Caco-2 (cell line): ENCODE data around the gene SDS. TPM values are rescaled to one million over a fixed set of nuclear protein-coding genes. Genes with fewer than 3 reads are reported as not detected.

Experiments
- BruUV-seq: library from RNA; stranded (reverse); fragments of 400-500 nt; replicated peaks from 2 replicates; lab custom pipeline; 2021; lab: Mats Ljungman, UMichigan
- CTCF ChIA-PET: fragments of 300-600 bp; sonication (Branson Sonifier 250); formaldehyde crosslinking; loops from one replicate; lab custom pipeline; 2022; ENCODE audit warnings: antibody characterized with exemption; lab: Charles Lee
- POLR2A ChIA-PET: fragments of 300-600 bp; sonication (Branson Sonifier 250); formaldehyde crosslinking; loops from one replicate; lab custom pipeline; 2022; ENCODE audit warnings: antibody characterized with exemption; lab: Charles Lee
- DNase-seq, 2 experiments: peaks; one replicate each; pipeline versions ENCODE4 v3.0.0 to v3.0.0-alpha.2; 2020 to 2022
- H3K27me3 ChIP-seq: replicated peaks from 2 replicates; pipeline ENCODE4 v1.6.0; 2011; ENCODE audit warnings: low read length; ENCODE audit not compliant: control insufficient read depth, insufficient read depth
- H3K36me3 ChIP-seq: 2 replicates; pipeline ENCODE4 v1.5.1; 2011; ENCODE audit warnings: low read length; ENCODE audit not compliant: control insufficient read depth, insufficient read depth
- H3K4me1 ChIP-seq: fragments of 250-450 bp; sonication (Bioruptor Pico); 2 replicates; pipeline ENCODE4 v1.5.1; 2020; ENCODE audit warnings: mild to moderate bottlenecking
- H3K4me3 ChIP-seq: 2 replicates; pipeline ENCODE4 v1.5.1; 2011; ENCODE audit warnings: low read depth, mild to moderate bottlenecking, control low read depth, low read length
- H3K9me3 ChIP-seq: fragments of 250-450 bp; sonication (Bioruptor Pico); 2 replicates; pipeline ENCODE4 v1.5.1; 2020; ENCODE audit warnings: mild to moderate bottlenecking, moderate library complexity
- H3K27ac Mint-ChIP-seq: one replicate; pipeline ENCODE4 v1.8.0; 2022; ENCODE audit warnings: mixed read lengths; ENCODE audit not compliant: unreplicated experiment
- H3K27me3 Mint-ChIP-seq: one replicate; pipeline ENCODE4 v1.8.0; 2022; ENCODE audit warnings: mixed read lengths; ENCODE audit not compliant: insufficient read depth, unreplicated experiment
- H3K36me3 Mint-ChIP-seq: one replicate; pipeline ENCODE4 v1.8.0; 2022; ENCODE audit warnings: mild to moderate bottlenecking, mixed read lengths; ENCODE audit not compliant: insufficient read depth, unreplicated experiment
- H3K4me1 Mint-ChIP-seq: one replicate; pipeline ENCODE4 v1.8.0; 2022; ENCODE audit warnings: low read depth, mixed read lengths; ENCODE audit not compliant: unreplicated experiment
- H3K4me3 Mint-ChIP-seq: one replicate; pipeline ENCODE4 v1.8.0; 2022; ENCODE audit warnings: mild to moderate bottlenecking, moderate library complexity, mixed read lengths; ENCODE audit not compliant: unreplicated experiment
- H3K9me3 Mint-ChIP-seq: one replicate; pipeline ENCODE4 v1.8.0; 2022; ENCODE audit warnings: mixed read lengths; ENCODE audit not compliant: unreplicated experiment
- intact Hi-C: fragments of 100-400 bp; cut with micrococcal nuclease; formaldehyde crosslinking; loops from one replicate; pipeline ENCODE4 v1.10.0; 2022; ENCODE audit not compliant: unreplicated experiment
- total RNA-seq: library from RNA; stranded (reverse); gene quantifications from 2 replicates; pipeline ENCODE4 v1.2.3, GENCODE V29; 2022
- TF ChIP-seq, protein P1 (sequence below), 2 experiments: fragments of 200-600 bp in 1 of 2; IDR thresholded peaks; 1 replicate in 1 of 2; 2 replicates in 1 of 2; pipeline versions ENCODE4 v1.5.1 to v1.8.0; 2011 to 2022; ENCODE audit warnings: antibody characterized with exemption in 1 of 2, control low read depth in 1 of 2, inconsistent platforms in 1 of 2, low read depth in 1 of 2, low read length in 1 of 2, mild to moderate bottlenecking in 1 of 2, moderate library complexity in 1 of 2; ENCODE audit not compliant: insufficient read depth in 1 of 2, severe bottlenecking in 1 of 2, unreplicated experiment in 1 of 2

SDS gene
- total RNA-seq, 1 experiment from 2014 or later, result not detected

DNA sequence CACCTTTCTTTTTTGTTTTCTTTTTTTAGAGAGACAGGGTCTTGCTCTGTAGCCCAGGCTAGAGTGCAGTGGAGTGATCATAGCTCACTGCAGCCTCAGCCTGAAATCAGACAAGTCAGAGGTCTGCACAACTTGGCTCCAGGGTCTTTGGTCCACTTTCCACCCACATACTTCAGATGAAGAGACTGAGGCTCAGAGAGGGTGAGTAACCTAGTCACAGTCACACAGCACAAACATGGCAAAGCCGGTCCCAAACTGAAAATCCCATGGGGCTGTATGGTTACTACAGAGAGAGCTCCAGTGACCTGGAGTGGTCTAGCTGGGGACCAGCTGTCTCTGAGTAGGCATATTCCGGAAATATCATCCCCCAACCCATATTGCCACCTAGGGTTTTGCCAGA, 48.8 kb upstream of the SDS start:
- no peaks in the 10 kb centered on the region for H3K9me3 ChIP-seq
- peaks cover 8% of the 10 kb centered on the region for H3K27me3 Mint-ChIP-seq
- intact Hi-C loops, result no loop called here
- H3K4me3 Mint-ChIP-seq, result no peak overlapping the region
- no peaks in the 10 kb centered on the region for H3K4me1 Mint-ChIP-seq
- H3K4me1 ChIP-seq, result no peaks in the 10 kb centered on the region
- no peaks in the 10 kb centered on the region for H3K9me3 Mint-ChIP-seq
- H3K27me3 ChIP-seq, result no peaks in the 10 kb centered on the region; the same call in 1 of the 2 replicates
- no peaks in the 10 kb centered on the region for H3K36me3 ChIP-seq
- no TSS peak for BruUV-seq
- no peak overlapping the region for H3K27ac Mint-ChIP-seq
- POLR2A ChIA-PET, result interaction anchor here (0.6 kb wide), 1 partner anchor 511 kb away, joined by 3 read pairs; no protein-coding TSS in a partner anchor
- TF ChIP-seq, protein P1, sequence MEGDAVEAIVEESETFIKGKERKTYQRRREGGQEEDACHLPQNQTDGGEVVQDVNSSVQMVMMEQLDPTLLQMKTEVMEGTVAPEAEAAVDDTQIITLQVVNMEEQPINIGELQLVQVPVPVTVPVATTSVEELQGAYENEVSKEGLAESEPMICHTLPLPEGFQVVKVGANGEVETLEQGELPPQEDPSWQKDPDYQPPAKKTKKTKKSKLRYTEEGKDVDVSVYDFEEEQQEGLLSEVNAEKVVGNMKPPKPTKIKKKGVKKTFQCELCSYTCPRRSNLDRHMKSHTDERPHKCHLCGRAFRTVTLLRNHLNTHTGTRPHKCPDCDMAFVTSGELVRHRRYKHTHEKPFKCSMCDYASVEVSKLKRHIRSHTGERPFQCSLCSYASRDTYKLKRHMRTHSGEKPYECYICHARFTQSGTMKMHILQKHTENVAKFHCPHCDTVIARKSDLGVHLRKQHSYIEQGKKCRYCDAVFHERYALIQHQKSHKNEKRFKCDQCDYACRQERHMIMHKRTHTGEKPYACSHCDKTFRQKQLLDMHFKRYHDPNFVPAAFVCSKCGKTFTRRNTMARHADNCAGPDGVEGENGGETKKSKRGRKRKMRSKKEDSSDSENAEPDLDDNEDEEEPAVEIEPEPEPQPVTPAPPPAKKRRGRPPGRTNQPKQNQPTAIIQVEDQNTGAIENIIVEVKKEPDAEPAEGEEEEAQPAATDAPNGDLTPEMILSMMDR (IDR thresholded peaks at IDR 0.05; ENCODE audit: insufficient read depth in 1 of 2, low read depth in 1 of 2, low read length in 1 of 2, severe bottlenecking in 1 of 2, unreplicated experiment in 1 of 2), result no peak
- no peaks in the 10 kb centered on the region for H3K36me3 Mint-ChIP-seq
- no peak overlapping the region for H3K4me3 ChIP-seq
- no peak for DNase-seq
- CTCF ChIA-PET, result interaction anchor here (0.6 kb wide), 1 partner anchor 85 kb away, joined by 3 read pairs; no protein-coding TSS in a partner anchor

DNA sequence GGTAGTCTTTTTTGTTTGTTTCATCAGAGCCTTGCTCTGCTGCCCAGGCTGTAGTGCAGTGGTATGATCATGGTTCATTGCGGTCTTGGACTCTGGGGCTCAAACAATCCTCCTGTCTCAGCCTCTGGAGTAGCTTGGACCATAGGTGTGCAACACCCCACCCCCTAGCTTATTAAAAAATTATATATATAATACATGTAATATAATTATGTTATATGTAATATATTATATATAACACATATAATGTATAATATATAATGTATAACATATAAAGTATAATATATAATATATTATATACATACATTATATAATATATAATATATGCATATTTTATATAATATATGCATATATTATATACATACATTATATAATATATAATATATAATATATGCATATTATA, 46.2 kb upstream of the SDS start:
- no peak overlapping the region for H3K4me3 ChIP-seq
- CTCF ChIA-PET, result no interaction called here
- Mint-ChIP-seq H3K27me3 (peaks cover 4% of the 10 kb centered on the region), H3K9me3 (no peaks in the 10 kb centered on the region), H3K4me3 (no peak overlapping the region), H3K27ac (no peak overlapping the region), H3K4me1 (no peaks in the 10 kb centered on the region), H3K36me3 (no peaks in the 10 kb centered on the region)
- BruUV-seq, result no TSS peak
- DNase-seq, result no peak
- POLR2A ChIA-PET, result no interaction called here
- TF ChIP-seq, protein P1 (IDR thresholded peaks at IDR 0.05; ENCODE audit: insufficient read depth in 1 of 2, low read depth in 1 of 2, low read length in 1 of 2, severe bottlenecking in 1 of 2, unreplicated experiment in 1 of 2), result no peak
- no peaks in the 10 kb centered on the region for H3K9me3 ChIP-seq
- intact Hi-C loops, result no loop called here
- no peaks in the 10 kb centered on the region for H3K36me3 ChIP-seq
- no peaks in the 10 kb centered on the region; the same call in 1 of the 2 replicates for H3K27me3 ChIP-seq
- no peaks in the 10 kb centered on the region for H3K4me1 ChIP-seq

DNA sequence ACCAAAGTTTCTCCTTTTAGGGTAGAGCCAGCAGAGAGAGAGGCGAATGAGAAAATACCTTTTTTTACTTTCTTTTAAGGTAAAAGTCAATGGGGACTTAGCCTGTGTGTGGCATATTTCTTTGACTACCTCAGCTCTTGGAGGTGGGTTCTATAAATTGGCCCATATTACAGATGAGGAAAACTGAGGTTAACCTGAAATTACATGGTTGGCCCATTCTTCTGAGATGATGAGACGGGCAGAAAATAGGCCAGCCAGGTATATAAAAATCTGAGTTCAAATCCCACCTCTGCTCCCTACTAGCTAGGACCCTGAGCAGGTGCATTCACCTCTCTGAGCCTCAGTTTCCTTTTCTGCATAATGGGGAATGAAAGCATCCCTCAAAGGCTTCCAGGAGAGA, 45.6 kb upstream of the SDS start:
- H3K36me3 Mint-ChIP-seq, result no peaks in the 10 kb centered on the region
- no peaks in the 10 kb centered on the region for H3K9me3 Mint-ChIP-seq
- no peak for DNase-seq
- TF ChIP-seq, protein P1 (IDR thresholded peaks at IDR 0.05; ENCODE audit: insufficient read depth in 1 of 2, low read depth in 1 of 2, low read length in 1 of 2, severe bottlenecking in 1 of 2, unreplicated experiment in 1 of 2), result no peak
- no peaks in the 10 kb centered on the region for H3K36me3 ChIP-seq
- POLR2A ChIA-PET, result no interaction called here
- no peaks in the 10 kb centered on the region for H3K4me1 Mint-ChIP-seq
- no TSS peak for BruUV-seq
- H3K27me3 ChIP-seq, result no peaks in the 10 kb centered on the region; the same call in 1 of the 2 replicates
- H3K9me3 ChIP-seq, result no peaks in the 10 kb centered on the region
- H3K4me3 ChIP-seq, result no peak overlapping the region
- intact Hi-C loops, result no loop called here
- H3K27me3 Mint-ChIP-seq, result peaks cover 4% of the 10 kb centered on the region
- no peaks in the 10 kb centered on the region for H3K4me1 ChIP-seq
- H3K4me3 Mint-ChIP-seq, result no peak overlapping the region
- CTCF ChIA-PET, result no interaction called here
- H3K27ac Mint-ChIP-seq, result no peak overlapping the region
